ENCODE results near the gene TELO2. TPM values are rescaled to one million over a fixed set of nuclear protein-coding genes. Genes with fewer than 3 reads are reported as not detected.
"Not testable (repeated sequence)": the region's sequence is repeated elsewhere in the genome, so short reads cannot be mapped to it uniquely, and the experiment has no call there.

Gene TELO2
- total RNA-seq, 1 donor from 2014 or later = 49.8 TPM

DNA sequence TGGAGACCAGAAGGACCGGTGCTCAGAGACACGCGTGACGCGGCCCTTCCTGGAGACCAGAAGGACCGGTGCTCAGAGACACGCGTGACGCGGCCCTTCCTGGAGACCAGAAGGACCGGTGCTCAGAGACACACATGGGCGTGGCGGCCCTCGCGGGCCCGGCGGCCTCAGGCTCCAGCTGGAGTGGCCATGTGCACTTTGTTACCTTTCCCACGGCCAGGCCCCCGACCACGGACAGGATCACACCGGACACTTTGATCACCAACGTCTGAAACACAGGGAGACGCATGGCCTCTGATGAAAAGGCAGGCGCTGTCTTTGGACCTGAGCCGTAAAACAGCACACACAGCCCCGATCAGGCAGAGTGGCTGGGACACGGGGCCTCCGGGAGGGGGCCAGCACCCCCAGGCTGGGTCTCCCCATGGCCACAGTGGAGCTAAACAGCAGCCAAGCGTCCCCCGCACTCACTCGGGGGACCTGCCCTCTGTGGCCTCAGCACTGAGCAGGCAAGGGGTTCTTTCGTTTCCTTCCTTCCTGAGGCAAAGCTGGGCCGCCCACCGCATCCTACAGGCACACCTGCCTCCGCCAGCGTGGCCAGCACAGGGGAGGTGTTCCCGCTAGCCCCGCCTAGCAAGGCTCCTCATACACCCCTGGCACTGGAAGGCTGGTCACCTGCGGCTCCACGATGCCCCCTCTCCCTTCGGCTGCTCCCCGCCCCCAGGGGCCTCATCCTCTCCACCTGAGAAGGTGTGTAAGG lies 35.5 kb upstream of the TELO2 start:
- DNase-seq (ENCODE audit: low spot score) = no peak

DNA sequence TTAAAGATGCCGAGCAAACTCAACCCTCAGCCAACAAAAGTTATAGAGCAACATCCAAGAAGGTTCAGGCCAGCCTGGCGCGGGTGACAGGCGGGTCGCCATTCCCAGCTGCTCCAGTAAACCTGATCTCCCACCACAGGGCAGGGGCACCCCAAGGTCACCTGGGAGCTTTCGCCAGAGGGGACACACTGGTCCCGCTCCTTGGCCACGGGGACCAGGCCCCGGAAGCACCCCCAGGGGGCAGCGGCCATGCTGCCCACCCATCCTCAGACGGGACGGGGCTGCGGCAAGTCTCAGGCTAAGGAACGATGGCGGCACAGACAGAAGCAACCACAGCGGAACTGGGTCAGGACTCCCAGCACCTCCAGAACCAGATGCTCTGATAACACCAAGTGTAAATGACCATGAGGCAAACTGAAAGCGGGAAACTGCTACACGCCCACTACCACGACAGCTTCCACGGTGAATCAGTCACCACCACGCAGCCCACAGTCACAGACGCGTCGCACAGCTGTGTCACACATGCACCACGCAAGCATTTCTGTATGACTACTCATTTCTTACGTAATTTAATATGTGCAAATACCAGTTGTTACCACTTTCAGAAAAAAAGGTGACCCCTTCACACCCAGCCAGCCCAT lies 34.7 kb upstream of the TELO2 start:
- no peak for DNase-seq (ENCODE audit: low spot score)

DNA sequence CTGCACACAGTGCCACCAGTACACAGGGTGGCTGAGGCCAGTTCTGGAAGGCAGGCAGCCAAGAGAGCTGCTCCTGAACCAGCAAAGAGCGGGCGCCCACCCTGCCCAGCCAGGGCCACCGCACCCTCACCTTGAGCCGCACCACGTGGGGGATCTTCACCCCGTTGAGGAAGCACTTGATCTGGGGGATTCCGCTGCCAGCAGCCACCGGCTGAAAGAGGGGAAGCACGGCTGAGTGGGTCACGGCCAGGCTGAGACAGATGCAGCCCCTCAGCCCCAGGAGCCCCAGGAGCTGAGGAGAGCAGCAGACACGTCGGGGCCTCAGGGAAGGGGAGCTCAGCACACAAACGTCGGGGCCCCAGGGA lies 34.2 kb upstream of the TELO2 start:
- DNase-seq (ENCODE audit: low spot score) = no peak

DNA sequence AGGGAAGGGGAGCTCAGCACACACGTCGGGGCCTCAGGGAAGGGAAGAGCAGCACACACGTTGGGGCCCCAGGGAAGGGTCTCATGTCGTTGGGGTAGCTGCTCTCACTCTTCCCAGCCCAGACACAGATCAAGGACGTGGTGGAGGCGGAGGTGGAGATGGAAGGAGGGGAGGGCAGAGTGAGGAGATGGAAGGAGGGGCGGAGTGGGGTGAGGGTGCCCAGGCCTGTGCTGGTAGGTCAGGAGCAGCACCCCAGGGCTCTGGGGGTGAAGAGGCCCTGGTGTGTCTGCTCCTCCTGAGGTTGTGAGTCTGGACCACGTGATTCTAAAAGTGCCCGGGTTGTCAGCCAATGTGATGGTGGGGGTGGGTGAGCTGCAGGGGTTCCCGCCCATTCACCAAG lies 33.2 kb upstream of the TELO2 start:
- no peak for DNase-seq (ENCODE audit: low spot score)

DNA sequence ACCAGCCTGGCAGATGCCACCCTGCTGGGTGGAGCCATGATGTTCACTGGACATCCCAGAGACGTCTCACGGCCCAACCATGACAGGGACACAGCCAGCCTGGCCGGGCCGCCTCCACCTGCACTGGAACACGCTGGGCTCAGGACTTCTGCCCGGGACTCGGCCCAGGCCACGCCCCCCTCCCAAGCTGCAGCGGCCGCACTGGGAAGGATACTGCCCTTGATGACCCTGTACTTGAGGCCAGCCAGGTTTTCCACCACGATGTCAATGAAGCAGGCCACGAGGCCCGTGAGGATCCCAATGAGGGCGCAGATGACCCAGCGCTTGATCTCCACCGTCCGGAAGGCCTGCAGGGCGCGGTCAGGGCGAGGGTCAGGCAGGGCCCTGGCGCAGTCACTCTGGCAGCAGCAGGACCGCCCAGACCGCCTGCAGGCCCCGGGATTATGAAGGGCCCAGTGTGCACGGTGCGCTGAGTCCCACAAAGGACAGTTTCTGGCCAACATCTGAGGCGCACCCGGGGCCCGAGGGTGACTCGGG lies 32.5 kb upstream of the TELO2 start:
- no peak for DNase-seq (ENCODE audit: low spot score)

DNA sequence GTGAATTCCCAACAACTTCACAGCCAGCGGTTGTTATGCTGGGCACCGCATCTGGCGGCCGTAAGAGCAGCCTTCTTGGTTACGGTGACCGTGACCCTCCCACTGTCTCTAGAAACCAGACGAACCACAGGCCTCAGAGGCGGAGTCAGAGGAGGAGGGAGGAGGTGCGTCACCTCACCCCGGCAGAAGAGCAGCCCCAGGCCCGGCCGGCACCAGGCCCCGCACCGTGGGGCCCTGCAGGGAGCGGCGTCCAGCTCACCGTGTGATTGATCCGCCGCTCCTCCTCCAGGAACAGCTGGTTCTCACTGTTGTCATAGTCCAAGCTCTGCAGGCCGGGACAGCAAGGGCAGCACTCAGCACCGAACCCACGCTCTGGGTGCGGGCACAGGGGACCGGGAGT lies 32.0 kb upstream of the TELO2 start:
- no peak for DNase-seq (ENCODE audit: low spot score)

DNA sequence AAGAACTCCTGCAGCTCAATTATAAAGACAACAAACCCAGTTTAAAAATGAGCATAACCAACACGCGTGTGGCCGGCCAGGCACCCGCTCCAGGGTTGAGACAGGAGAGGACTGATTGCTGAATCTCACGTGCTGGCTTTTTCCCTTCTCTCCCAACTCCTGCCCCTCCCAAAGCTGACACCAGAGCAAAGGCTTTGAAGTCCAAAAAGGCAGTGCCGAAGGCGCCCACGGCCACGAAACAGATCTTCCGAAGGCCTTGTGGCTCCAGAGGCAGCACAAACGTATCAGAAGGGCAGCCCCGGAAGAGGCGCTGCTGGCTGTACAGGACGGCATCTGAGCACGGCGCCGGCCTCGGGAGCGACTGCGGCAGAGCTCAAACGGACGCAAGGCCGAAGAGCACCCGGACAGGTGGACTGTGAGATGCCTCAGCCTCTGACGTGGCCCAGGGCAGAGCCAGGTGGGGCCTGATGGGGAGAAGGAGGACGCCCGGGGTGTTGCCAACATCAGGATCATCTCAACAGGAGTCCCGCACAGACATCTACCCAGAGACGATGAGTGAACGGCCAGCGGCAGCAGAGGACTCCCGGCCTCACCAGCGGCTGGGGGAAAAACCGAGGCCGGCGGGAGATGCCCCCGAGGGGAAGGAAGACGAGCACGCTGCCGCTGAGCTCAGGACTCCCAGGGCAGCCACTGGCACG lies 28.8 kb upstream of the TELO2 start:
- no peak for DNase-seq (ENCODE audit: low spot score)

DNA sequence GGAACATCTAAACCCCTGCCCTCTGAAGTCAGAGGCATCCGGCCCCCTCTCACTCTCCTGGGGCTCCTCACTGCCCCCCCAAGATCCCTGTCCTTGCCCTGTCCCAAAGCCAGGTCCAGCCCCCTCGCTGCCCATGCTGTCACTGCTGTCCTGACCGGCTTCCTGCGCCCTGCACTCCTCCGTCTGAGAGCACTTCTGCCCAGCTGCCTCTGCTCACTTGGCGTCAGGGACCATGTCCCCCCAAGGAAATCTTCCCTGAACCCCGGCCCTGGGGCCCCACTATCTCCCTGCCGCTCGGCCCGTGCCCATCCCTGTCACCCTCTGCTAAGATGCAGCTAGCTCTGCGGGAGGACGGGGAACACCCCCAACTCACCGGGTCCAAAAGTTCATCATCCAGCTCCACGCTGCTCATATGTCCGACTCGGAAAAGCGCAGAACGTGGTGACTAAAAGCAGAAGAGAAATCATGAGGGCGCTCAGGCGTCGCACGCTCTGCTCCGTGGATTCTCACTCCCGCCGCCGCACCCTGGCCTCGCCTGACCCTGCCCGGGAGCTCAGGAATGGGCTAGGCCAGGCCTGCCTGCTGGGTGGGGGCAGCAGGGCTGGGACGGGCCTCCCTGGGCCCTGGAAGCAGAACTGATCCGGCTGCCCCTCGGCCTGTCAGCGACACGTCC lies 28.1 kb upstream of the TELO2 start:
- no peak for DNase-seq (ENCODE audit: low spot score)

DNA sequence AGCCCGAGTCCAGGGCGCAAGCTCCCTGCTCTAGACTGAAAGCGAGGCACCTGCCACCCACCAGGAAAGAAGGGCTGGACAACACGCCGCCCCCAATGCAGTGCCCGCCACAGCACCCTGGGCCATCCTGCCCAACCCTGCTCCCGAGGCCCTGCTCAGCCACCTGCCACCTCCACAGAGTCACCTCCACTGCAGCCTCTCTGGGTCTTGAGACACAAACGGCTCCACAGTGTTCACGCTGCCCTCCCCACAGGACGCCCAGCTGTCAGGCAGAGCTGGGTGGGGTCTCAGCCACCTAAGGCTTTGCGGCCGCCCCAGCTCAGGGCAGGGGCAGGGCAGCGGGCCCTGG lies 27.6 kb upstream of the TELO2 start:
- no peak for DNase-seq (ENCODE audit: low spot score)

DNA sequence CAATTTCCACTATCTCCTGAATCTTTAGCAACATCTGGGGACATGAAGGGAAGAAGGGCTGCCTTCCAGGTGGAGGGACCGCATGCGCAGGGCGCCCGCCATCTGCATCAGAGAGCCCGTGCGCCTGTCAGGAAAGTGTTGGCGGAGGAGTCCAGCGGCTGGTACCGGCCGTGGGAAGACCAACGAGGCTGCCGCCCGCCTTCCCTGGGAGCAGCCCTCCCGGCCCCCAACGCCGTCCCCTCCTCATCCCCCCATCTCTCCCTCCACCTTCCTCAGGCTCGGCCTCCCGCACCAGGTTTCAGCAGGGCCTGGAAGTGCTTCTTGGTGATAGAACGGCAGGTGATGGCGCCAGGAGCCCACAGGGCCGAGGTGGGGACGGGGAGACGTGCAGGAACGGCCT lies 27.1 kb upstream of the TELO2 start:
- DNase-seq (ENCODE audit: low spot score) = no peak

DNA sequence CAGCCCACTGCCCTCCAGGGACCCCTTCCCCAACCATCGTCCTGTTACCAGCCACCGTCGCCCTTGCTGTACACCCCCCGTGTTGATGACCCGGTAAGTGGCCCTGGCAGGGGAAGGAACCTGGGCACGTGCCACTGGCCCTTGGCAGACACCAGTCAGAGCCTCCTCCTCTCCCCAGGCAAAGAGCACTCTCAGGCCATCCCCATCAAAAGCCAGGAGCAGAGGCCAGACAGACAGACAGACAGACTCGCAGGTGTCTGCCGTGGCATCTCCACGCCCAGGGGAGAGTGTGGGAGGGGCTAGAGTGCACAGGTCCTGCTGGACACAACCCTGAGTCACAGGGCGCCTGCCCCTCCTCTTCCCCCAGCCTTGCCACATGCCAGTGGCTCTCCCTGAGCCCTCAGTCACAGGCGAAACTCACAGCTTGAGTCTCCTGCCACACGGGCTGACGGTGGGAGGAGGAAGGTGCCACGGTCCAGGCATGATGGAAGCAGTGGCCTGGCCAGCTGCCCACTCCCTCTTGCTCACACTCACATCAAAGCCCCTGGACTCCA lies 26.1 kb upstream of the TELO2 start:
- no peak for DNase-seq (ENCODE audit: low spot score)

DNA sequence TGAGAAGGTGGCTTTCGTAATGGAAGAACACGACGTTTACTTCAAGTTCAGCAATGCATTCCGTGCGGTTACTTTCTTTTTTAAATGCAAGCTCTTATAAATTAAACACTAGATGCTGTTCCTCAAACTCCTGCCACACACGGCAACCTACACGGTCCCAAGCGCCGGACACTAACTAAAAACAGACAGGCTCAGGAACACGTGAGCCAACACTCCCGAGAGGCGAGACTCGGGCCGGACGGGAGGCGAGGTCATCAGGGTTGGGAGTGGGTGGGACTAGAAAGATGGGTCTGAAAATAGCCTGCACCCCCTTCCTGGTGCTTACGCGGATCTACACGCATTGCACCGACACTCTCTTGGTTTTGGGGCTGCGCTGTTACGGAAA lies 24.7 kb upstream of the TELO2 start:
- DNase-seq (ENCODE audit: low spot score) = no peak

DNA sequence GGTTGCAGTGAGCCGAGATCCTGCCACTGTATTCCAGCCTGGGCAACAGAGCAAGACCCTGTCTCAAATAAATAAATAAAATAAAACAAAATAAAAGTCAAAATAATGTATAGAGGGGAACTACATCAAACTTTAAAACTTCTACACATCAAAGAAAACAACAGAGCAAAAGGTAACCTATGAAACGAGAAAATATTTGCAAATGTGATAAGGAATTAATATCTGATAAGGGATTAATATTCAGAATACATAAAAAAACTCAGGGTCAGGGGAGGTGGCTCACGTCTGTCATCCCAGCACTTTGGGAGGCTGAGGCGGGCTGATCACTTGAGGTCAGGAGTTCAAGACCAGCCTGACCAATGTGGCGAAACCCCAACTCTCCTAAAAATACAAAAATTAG lies 24.0 kb upstream of the TELO2 start:
- DNase-seq (ENCODE audit: low spot score) = not testable (repeated sequence)

DNA sequence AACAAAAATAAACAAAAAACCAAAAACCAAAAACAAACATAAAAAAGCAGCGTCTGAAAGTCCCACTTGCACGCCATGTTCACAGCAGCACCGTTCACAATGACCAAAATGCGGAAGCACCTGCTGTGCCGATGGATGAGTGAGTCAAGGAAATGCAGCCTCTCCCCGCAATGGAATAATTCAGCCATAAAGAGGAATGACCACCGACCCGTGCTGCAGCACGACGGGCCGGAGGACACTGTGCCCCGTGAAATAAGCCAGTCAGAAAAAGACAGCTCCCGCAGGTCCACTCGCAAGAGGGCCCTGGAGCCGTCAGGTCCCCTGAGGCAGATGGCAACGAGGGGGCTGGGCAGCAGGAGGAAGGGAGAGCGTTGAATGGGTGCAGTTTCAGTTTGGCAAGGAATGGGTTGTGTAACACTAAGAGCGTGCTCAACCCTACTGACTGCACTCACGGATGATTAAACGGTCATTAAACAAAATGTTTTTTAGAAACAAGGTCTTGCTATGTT lies 23.4 kb upstream of the TELO2 start:
- no peak for DNase-seq (ENCODE audit: low spot score)

DNA sequence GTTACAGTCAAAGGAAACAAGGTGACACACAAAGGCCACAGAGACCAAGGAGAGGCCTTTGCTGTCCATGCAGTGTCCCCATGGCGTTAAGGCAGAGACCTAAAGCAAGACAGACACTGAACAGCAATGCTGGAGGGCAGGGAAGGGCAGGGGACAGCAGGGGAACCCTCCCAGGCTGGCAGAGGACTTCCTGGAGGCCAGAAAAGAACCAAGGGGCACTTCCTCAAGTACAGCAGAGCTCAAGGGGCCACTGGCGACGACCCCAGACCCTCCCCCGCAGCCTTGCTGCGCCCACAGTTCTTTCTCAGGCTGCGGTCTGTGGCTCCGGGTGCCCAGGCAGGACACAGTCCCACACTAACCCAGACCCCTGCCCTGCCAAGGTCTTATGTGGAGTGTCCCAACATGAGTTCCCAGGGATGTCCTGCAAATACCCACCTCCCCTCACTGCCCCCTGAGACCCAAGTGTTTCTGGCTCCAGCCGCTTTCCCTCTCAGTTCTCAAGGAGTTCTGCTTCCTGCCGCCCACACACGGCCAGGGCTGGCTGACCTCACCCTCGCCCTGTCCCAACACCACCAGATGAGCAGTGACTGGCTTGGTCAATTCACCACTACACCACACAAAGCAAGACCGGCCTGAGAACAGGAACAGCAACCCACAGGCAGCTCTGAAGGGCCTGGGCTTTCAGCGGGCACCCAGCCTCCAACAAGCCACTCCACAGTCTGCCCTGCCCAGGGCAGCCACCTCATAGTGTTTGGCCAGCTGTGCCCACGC lies 22.5 kb upstream of the TELO2 start:
- no peak for DNase-seq (ENCODE audit: low spot score)

DNA sequence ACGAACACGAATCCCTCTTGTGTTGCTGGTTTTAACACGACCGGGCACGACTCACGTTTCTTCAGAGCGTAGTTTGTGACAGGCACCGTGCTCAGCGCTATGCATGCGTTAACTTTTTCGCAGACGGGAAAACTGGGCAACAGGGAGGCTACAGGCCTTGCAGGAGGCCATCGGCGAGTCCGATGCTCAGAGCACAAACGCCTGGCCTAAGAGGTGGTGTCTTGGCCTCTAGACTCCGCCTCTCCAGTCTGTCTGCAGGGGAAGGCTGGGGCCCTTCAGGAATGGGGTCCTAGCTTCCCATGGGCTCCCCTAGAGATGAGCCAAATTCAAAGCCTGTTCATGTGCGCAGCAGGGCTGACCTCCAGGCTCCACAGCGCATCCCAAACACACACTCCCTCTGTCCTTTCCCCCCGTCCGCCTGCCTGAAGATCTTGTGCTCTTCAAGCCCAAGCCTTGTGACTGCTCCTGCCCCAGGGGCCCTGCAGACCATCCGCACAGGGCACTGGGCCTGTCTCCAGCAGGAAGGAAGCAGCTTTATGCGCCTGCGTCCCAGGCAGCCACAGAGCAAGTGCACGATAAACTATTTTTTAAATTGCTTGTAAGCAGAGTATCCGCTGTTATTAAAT lies 21.5 kb upstream of the TELO2 start:
- DNase-seq (ENCODE audit: low spot score) = no peak

DNA sequence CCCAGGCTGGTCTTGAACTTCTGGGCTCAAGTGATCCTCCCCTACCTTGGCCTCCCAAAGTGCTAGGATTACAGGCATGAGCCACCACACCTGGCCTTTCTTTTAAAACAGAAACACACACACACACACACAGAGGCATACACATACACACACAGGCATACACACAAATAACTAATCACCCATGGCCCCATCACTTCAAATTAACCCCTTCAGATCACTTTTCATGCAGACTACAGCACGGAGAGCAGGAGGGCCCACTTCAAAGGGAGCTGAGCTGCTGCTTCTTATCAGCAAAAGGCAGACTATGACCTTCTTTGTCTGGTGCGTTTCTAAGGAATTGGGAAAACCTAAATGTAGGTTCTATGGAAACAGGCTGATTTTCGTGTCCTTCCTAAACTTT lies 20.2 kb upstream of the TELO2 start:
- no peak for DNase-seq (ENCODE audit: low spot score)

DNA sequence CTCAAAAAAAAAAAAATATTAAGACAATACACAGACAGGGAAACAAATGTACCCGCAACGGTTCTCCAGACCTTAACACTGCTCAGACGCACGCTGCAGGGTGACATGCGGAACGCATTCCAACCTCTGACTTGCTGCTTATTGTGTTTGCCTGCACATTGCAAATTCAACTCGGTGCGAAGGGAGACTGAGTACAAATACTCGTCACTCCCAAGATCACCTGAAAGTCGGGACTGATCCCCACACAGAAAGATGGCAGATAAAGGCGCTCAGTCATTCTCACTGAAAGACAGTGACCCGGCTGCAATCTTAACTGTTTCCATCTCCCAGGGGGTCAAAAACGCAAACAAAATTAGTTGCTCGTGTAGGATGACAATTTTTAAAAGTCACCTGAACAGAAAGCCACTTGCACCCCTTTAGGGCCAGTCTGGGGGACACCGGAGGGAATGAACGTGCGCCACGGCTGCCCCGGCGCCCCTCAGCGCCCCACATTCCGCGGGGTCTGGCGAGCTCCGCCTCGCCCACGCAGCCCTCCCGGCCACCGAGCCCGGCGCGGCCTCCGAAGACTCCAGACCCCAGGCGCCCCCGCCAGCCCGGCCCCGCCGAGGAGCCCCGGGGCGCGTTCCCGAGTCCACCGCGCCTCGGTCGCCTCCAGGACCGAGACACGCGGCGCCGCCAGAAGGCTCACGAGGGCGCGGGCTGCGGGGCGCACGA lies 18.9 kb upstream of the TELO2 start:
- no peak for DNase-seq (ENCODE audit: low spot score)

DNA sequence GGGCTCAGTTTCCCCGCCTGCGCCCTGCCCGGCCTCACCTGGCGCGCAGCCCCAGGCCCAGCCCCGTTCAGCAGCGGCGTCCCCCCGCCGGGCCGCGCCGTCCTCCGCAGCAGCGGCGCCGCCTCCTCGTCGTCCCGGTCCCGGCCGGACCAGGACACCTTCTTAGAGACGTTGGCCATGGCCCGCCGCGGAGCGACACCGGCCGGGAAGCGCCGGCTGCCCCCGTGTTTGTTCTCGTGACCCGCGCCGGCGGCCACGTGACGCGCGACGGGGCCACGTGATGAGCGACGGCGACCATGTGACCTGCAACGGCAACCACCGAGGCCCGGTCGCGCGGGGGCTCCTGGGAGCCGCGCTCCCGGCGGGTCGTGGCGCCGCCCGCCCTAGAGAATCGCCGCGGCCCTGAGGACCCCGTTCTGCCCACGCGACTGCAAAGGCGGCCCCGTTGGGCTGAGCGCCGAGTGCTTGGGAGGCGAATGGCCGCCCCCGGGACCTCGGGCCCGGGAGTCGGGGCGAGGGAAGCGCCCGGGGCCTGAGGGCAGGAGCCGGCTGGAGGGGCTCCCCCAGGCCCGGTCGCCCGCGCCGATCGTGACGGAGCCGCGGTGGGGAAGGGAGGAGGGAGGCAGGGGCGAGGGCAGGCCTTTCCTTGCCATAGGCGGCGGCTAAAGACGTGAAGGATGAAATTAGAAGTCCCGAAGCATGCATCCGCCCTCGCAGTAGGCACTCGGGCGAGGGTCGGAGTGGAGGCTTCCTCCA lies 18.2 kb upstream of the TELO2 start, which contains the start of gene CLCN7:
TSS of gene CLCN7 (minus strand) at position 233 of the 756 bp plus-strand sequence. CDS start at position 179, 54 bp downstream.
- DNase-seq (ENCODE audit: low spot score) = peak; percentile 93

Data from mucosa of gallbladder (tissue), 1 donor.